ENCODE measurements around the gene GZMB.

GRCh38 chr14:24630087-24630871 is 3.7 kb downstream of the GZMB start:
- no peak for TF ChIP-seq POLR2A (IDR thresholded peaks at IDR 0.05; ENCODE audit: low read length)
- TF ChIP-seq GATA1 (IDR thresholded peaks at IDR 0.05; ENCODE audit: low read depth, low read length): no peak
